ENCODE data around the gene PPP2R5B. TPM values are rescaled to one million over a fixed set of nuclear protein-coding genes. Genes with fewer than 3 reads are reported as not detected.

PPP2R5B gene
- total RNA-seq, 1 experiment from 2014 or later = 7.4 TPM

- Mint-ChIP-seq H3K36me3 (ENCODE audit: insufficient read depth, unreplicated experiment) (peaks cover 6% of the 10 kb centered on the region), H3K27ac (ENCODE audit: unreplicated experiment) (peak overlapping the region; percentile 99), H3K27me3 (ENCODE audit: insufficient read depth, unreplicated experiment) (no peaks in the 10 kb centered on the region), H3K4me3 (ENCODE audit: unreplicated experiment) (peak overlapping the region; percentile 94), H3K9me3 (ENCODE audit: unreplicated experiment) (no peaks in the 10 kb centered on the region), H3K4me1 (ENCODE audit: low read depth, unreplicated experiment) (peaks cover 6% of the 10 kb centered on the region)
- Histone ChIP-seq H3K9me3 (no peaks in the 10 kb centered on the region), H3K27me3 (replicated peaks; ENCODE audit: control insufficient read depth, insufficient read depth, low read length) (no peaks in the 10 kb centered on the region), H3K36me3 (ENCODE audit: control insufficient read depth, insufficient read depth, low read length) (no peaks in the 10 kb centered on the region), H3K4me3 (ENCODE audit: low read depth, low read length) (peak overlapping the region; percentile 60), H3K4me1 (peaks cover 4% of the 10 kb centered on the region; the same call in 1 of the 2 replicates)
- ChIA-PET CTCF (interaction anchor here (1.4 to 1.7 kb wide), 3 partner anchors 36 to 89 kb away, joined by 5 to 7 read pairs (median 6); partner anchors contain the start of genes ARL2 and BATF2), POLR2A (interaction anchor here (1.5 kb wide), 1 partner anchor 11 kb away, joined by 3 read pairs; the partner anchor contains the start of gene GPHA2)
- peak in 1 of 2 experiments; percentile 16 for DNase-seq
- no peak for TF ChIP-seq CTCF (IDR thresholded peaks at IDR 0.05; ENCODE audit: insufficient read depth in 1 of 2, low read depth in 1 of 2, low read length in 1 of 2, severe bottlenecking in 1 of 2, unreplicated experiment in 1 of 2)
- intact Hi-C loops (cut with micrococcal nuclease; ENCODE audit: unreplicated experiment) = loop anchor here (1.0 to 2.0 kb wide), 2 partner anchors 8 to 88 kb away; partner anchors contain the start of gene ATG2A
- no TSS peak for BruUV-seq (replicated peaks)
Measured at GRCh38 chr11:64924910-64925284, 408 bp downstream of the PPP2R5B start.

GRCh38 chr11:64925536-64926436 lies 1.3 kb downstream of the PPP2R5B start:
- no peak overlapping the region for H3K27ac Mint-ChIP-seq (ENCODE audit: unreplicated experiment)
- H3K4me3 Mint-ChIP-seq (ENCODE audit: unreplicated experiment) = peak overlapping the region; percentile 94
- DNase-seq = no peak
- H3K4me1 Mint-ChIP-seq (ENCODE audit: low read depth, unreplicated experiment) = peaks cover 6% of the 10 kb centered on the region
- peaks cover 4% of the 10 kb centered on the region; the same call in 1 of the 2 replicates for H3K4me1 ChIP-seq
- H3K27me3 Mint-ChIP-seq (ENCODE audit: insufficient read depth, unreplicated experiment) = no peaks in the 10 kb centered on the region
- no TSS peak for BruUV-seq (replicated peaks)
- H3K36me3 Mint-ChIP-seq (ENCODE audit: insufficient read depth, unreplicated experiment) = peaks cover 12% of the 10 kb centered on the region
- ChIA-PET CTCF (interaction anchor here (0.7 kb wide), 1 partner anchor 32 kb away, joined by 13 read pairs; no protein-coding TSS in a partner anchor), POLR2A (no interaction called here)
- intact Hi-C loops (cut with micrococcal nuclease; ENCODE audit: unreplicated experiment) = loop anchor here (1.0 to 2.0 kb wide), 2 partner anchors 8 to 87 kb away; partner anchors contain the start of gene ATG2A
- peak overlapping the region; percentile 60; the same call in 1 of the 2 replicates for H3K4me3 ChIP-seq (ENCODE audit: low read depth, low read length)
- H3K27me3 ChIP-seq (replicated peaks; ENCODE audit: control insufficient read depth, insufficient read depth, low read length) = no peaks in the 10 kb centered on the region
- no peaks in the 10 kb centered on the region for H3K36me3 ChIP-seq (ENCODE audit: control insufficient read depth, insufficient read depth, low read length)
- H3K9me3 ChIP-seq = no peaks in the 10 kb centered on the region
- no peaks in the 10 kb centered on the region for H3K9me3 Mint-ChIP-seq (ENCODE audit: unreplicated experiment)
- no peak for TF ChIP-seq CTCF (IDR thresholded peaks at IDR 0.05; ENCODE audit: insufficient read depth in 1 of 2, low read depth in 1 of 2, low read length in 1 of 2, severe bottlenecking in 1 of 2, unreplicated experiment in 1 of 2)

GRCh38 chr11:64926689-64927088 lies 2.2 kb downstream of the PPP2R5B start:
- H3K27me3 ChIP-seq (replicated peaks; ENCODE audit: control insufficient read depth, insufficient read depth, low read length) = no peaks in the 10 kb centered on the region
- H3K9me3 ChIP-seq = no peaks in the 10 kb centered on the region
- no TSS peak for BruUV-seq (replicated peaks)
- intact Hi-C loops (cut with micrococcal nuclease; ENCODE audit: unreplicated experiment) = no loop called here
- no peak overlapping the region for H3K4me3 ChIP-seq (ENCODE audit: low read depth, low read length)
- POLR2A ChIA-PET = no interaction called here
- TF ChIP-seq CTCF (IDR thresholded peaks at IDR 0.05; ENCODE audit: insufficient read depth in 1 of 2, low read depth in 1 of 2, low read length in 1 of 2, severe bottlenecking in 1 of 2, unreplicated experiment in 1 of 2) = no peak
- Mint-ChIP-seq H3K9me3 (ENCODE audit: unreplicated experiment) (no peaks in the 10 kb centered on the region), H3K27me3 (ENCODE audit: insufficient read depth, unreplicated experiment) (no peaks in the 10 kb centered on the region), H3K4me3 (ENCODE audit: unreplicated experiment) (no peak overlapping the region), H3K27ac (ENCODE audit: unreplicated experiment) (no peak overlapping the region), H3K4me1 (ENCODE audit: low read depth, unreplicated experiment) (peaks cover 6% of the 10 kb centered on the region), H3K36me3 (ENCODE audit: insufficient read depth, unreplicated experiment) (peaks cover 17% of the 10 kb centered on the region)
- H3K36me3 ChIP-seq (ENCODE audit: control insufficient read depth, insufficient read depth, low read length) = no peaks in the 10 kb centered on the region
- DNase-seq = no peak
- peaks cover 4% of the 10 kb centered on the region; the same call in 1 of the 2 replicates for H3K4me1 ChIP-seq
- CTCF ChIA-PET = no interaction called here

Measured in Caco-2 (cell line).